Measurements from ENCODE around the gene MYG1.

Gene MYG1

DNA sequence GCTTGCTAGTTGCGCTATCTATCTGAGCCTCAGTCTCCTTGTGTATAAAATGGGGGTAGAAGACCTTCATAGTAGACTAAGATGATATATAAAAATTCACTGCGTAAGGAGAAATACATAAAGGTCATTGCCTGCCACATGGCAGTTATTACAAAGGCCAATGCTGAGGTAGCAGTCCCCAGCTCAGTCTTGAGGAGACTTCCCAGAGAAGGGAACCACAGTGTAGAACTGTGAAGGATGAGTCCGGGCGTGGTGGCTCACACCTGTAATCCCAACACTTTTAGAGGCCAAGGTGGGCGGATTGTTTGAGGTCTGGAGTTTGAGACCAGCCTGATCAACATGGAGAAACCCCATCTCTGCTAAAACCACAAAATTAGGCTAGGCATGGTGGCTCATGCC lies 53.8 kb downstream of the MYG1 start:
- DNase-seq (ENCODE audit: low read depth in 2 of 2) = no peak

DNA sequence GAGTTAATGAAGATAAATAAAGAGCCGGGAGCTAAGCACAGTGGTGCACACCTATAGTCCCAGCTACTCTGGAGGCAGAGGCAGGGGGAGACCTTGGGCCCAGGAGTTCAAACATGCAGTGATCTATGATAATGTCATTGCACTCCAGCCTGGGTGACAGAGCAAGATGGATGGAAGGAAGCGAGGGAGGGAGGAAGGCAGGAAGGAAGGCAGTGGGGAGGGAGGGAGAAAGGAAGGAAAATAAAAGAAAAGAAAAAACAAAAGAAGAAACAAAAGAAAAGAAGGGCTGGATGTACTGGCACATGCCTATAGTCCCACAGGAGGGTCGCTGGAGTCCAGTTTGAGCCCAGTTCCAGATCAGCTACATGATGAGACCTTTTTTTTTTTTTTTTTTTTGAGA lies 55.6 kb downstream of the MYG1 start:
- no peak for DNase-seq (ENCODE audit: low read depth in 2 of 2)
